Measurements from ENCODE around the gene TM4SF5.

Gene TM4SF5

GRCh38 chr17:4789951-4790704 is 18.4 kb downstream of the TM4SF5 start:
- TF ChIP-seq ZNF274 (IDR thresholded peaks at IDR 0.05; ENCODE audit: low read depth, low read length), result no peak
- H3K4me3 ChIP-seq (ENCODE audit: low read length), result peak overlapping the region; percentile 67; the same call in 1 of the 2 replicates

GRCh38 chr17:4790705-4791088 is 19.0 kb downstream of the TM4SF5 start:
- TF ChIP-seq ZNF274 (IDR thresholded peaks at IDR 0.05; ENCODE audit: low read depth, low read length), result no peak
- H3K4me3 ChIP-seq (ENCODE audit: low read length), result peak overlapping the region; percentile 67; the same call in 1 of the 2 replicates

GRCh38 chr17:4795168-4795567 is 23.5 kb downstream of the TM4SF5 start:
- no peak for TF ChIP-seq ZNF274 (IDR thresholded peaks at IDR 0.05; ENCODE audit: low read depth, low read length)
- H3K4me3 ChIP-seq (ENCODE audit: low read length), result no peak overlapping the region

- TF ChIP-seq ZNF274 (IDR thresholded peaks at IDR 0.05; ENCODE audit: low read depth, low read length), result no peak
- peak overlapping the region; percentile 87 for H3K4me3 ChIP-seq (ENCODE audit: low read length)
These were observed 24.9 kb downstream of the TM4SF5 start for GRCh38 chr17:4796552-4796920.

GRCh38 chr17:4800462-4801196 is 28.9 kb downstream of the TM4SF5 start:
- no peak for TF ChIP-seq ZNF274 (IDR thresholded peaks at IDR 0.05; ENCODE audit: low read depth, low read length)
- no peak overlapping the region for H3K4me3 ChIP-seq (ENCODE audit: low read length)

- TF ChIP-seq ZNF274 (IDR thresholded peaks at IDR 0.05; ENCODE audit: low read depth, low read length), result no peak
- no peak within 1 kb of the TSS for H3K4me3 ChIP-seq (ENCODE audit: low read length)
These were observed 30.5 kb downstream of the TM4SF5 start, which contains the start of gene C17orf114 for GRCh38 chr17:4802228-4802627. C17orf114 (minus strand) TSS chr17:4802328.

- no peak for TF ChIP-seq ZNF274 (IDR thresholded peaks at IDR 0.05; ENCODE audit: low read depth, low read length)
- H3K4me3 ChIP-seq (ENCODE audit: low read length), result peak overlapping the region; percentile 92
These were observed 34.7 kb downstream of the TM4SF5 start for GRCh38 chr17:4806456-4806776.

GRCh38 chr17:4806777-4807604 is 35.3 kb downstream of the TM4SF5 start, which contains the start of gene PLD2:
PLD2 (plus strand) TSS chr17:4807152; CDS start chr17:4807773, 621 bp downstream.
- peak within 1 kb of the TSS; percentile 92 for H3K4me3 ChIP-seq (ENCODE audit: low read length)
- no peak for TF ChIP-seq ZNF274 (IDR thresholded peaks at IDR 0.05; ENCODE audit: low read depth, low read length)

- peak overlapping the region; percentile 92; the same call in 1 of the 2 replicates for H3K4me3 ChIP-seq (ENCODE audit: low read length)
- TF ChIP-seq ZNF274 (IDR thresholded peaks at IDR 0.05; ENCODE audit: low read depth, low read length), result no peak
These were observed 36.1 kb downstream of the TM4SF5 start for GRCh38 chr17:4807605-4808377.

- no peak overlapping the region for H3K4me3 ChIP-seq (ENCODE audit: low read length)
- TF ChIP-seq ZNF274 (IDR thresholded peaks at IDR 0.05; ENCODE audit: low read depth, low read length), result no peak
These were observed 36.7 kb downstream of the TM4SF5 start for GRCh38 chr17:4808378-4808767.

GRCh38 chr17:4810696-4811290 is 39.1 kb downstream of the TM4SF5 start:
- TF ChIP-seq ZNF274 (IDR thresholded peaks at IDR 0.05; ENCODE audit: low read depth, low read length), result no peak
- no peak overlapping the region for H3K4me3 ChIP-seq (ENCODE audit: low read length)

- no peak for TF ChIP-seq ZNF274 (IDR thresholded peaks at IDR 0.05; ENCODE audit: low read depth, low read length)
- H3K4me3 ChIP-seq (ENCODE audit: low read length), result no peak overlapping the region
These were observed 39.8 kb downstream of the TM4SF5 start for GRCh38 chr17:4811471-4811870.

- TF ChIP-seq ZNF274 (IDR thresholded peaks at IDR 0.05; ENCODE audit: low read depth, low read length), result no peak
- no peak overlapping the region for H3K4me3 ChIP-seq (ENCODE audit: low read length)
These were observed 41.0 kb downstream of the TM4SF5 start for GRCh38 chr17:4812690-4813089.

Data from GM08714 (cell line).